GM21360 (cell line): ENCODE data around the gene PLCG1.

Experiments used
- ATAC-seq: cut with Tn5 transposase; IDR thresholded peaks from one replicate; pipeline ENCODE4 v1.9.1; 2021; ENCODE audit warnings: mild to moderate bottlenecking, moderate library complexity; ENCODE audit not compliant: unreplicated experiment

PLCG1 gene

DNA sequence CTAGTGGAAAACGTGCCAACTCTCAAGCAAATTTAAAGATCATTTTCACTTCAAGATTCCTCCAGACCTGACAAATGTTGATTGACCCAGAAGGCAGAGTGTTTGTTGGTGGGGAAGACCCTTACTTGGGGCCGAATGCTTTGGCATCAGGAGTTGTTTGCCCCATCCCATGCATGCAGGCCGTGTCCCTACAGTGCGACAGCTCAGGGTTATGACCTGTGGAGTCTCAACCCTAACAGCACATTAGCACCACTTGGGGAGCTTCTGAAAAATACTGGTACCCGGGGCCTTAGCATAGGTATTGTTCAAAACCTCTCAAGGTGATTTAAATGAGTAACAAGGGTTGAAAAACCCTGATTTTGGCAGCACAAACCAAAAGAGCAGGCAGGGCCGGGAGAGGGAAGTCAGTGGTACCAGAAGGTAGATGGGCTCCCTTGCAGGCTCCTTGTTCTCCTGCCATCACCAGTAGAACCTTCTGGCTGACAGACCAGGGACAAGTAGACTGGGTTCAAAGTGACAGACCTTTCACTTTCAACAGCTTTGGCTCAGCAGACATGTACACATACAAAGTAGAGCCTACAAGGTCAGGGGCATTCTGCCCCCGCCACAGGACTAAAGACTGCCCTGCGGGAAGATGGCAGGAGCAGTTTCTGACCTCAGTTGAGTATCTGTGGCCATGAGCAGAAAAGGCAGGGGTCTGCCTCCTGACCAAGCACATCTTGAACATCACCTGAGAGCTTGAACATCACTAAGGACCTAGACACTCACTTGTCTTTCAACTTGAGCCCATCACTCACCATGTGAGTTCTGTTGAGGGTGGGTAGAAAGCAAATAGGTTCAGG is 39.6 kb downstream of the PLCG1 start:
- ATAC-seq, result no peak

GRCh38 chr20:41177636-41178035 is 40.3 kb downstream of the PLCG1 start:
- no peak for ATAC-seq

- no peak for ATAC-seq
Observed at GRCh38 chr20:41178495-41178894, 41.2 kb downstream of the PLCG1 start.

DNA sequence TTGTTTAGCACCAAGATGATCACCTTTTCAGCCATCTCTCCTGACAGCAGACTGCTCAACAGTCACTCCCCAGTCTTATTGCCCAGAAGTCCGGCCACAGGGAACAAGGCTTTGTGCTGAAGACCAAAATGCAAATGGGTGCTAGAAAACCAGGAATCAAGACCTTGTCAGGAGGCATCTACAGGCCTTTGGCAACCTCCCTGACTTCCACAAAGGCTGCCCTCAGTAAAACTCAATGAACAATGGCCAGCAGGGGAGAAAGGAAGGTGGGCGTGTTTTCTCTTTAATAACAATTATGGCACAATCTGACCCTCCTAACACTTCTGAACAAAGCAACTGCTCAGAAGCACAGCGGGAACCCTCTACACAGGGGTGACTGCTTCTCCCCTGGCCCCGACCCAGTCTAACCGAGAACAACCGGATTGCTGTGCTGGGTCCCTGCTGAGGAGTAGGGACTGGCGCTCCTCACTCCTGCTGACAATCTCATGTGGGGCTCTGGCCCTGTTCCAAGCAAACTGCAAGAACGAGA is 41.6 kb downstream of the PLCG1 start:
- ATAC-seq, result no peak

- no peak for ATAC-seq
Observed at GRCh38 chr20:41179961-41180360, 42.6 kb downstream of the PLCG1 start.

- ATAC-seq, result no peak
Observed at GRCh38 chr20:41180599-41181333, 43.4 kb downstream of the PLCG1 start.

DNA sequence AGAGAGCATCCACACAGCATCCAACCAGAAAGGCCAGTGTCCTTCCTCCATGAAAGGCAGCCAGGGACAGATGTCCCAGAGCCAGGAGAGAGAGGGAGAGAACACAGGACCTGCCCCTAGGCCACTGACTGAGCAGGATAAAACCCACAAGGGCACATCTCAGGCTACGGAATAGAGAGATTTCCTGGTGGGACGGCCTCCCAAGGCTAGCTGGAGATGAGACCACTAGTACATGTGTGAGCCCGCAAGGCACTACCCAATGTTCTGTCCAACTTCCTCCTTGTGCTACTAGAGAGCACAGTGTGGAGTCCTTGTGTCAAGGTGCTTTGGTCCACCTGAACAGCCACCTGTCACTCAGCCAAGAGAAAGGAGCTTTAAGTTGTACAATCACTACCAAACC is 44.2 kb downstream of the PLCG1 start:
- no peak for ATAC-seq

DNA sequence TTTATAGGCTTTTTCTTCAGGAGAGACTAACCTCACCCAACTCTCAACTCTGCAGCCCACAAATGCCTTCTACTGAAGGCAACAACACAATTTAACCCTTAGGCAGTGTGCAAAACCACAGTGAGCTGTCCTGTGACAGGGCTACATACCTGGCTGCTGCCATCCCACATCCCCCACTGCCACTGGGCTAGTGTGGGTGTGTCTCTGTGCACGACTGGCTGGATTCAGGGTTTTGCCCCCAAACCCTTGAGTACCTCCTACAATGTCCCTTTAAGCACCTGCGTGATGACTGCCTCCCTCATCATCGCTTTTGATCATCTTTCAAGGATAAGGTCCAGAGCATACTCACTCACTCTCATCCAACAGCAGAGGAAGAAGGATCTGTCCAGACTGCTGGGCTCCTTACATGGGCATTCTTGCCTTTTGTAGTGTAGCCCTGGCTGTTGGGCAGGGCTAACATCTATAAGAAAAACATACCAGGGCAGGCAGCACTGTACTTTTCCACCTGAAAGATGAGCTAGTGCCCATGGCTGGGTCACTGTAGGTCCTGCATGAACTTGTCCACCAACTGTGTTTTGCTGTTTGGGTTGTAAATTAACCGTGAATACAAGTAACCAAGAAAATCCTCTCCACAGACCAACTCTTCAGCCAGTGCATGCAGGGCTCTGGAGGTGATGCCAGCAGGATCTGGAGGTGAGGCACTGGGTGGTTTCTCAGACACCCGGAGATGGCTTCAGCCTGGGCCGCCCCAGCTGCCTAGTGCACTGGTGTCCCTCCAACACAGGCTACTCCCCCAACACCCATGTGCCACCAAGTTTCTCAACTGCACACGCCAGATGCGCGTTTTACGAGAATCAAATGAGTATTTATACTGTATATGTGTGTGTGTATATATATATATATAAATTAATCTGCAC is 45.2 kb downstream of the PLCG1 start:
- ATAC-seq, result no peak

DNA sequence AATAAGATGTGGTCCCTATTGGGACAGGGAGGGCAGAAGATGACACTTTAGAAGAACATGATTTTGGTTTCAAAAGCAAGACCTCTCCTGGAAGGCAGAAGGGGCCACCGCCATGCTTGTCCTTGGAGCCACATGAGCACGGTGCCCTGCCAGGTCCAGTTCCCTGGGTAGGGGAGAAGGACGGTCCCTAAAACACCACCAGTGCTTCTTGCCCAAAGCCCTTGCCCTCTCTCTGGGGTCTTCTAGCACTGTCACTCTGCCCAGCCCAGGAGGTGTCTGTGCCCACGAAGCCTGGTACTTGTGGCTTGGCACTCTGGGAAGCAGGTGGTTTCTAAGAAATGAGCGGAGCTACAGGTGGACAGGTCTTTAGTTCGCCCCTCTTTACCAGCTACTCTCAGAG is 46.0 kb downstream of the PLCG1 start:
- no peak for ATAC-seq

- ATAC-seq, result no peak
Observed at GRCh38 chr20:41183831-41184230, 46.5 kb downstream of the PLCG1 start.

DNA sequence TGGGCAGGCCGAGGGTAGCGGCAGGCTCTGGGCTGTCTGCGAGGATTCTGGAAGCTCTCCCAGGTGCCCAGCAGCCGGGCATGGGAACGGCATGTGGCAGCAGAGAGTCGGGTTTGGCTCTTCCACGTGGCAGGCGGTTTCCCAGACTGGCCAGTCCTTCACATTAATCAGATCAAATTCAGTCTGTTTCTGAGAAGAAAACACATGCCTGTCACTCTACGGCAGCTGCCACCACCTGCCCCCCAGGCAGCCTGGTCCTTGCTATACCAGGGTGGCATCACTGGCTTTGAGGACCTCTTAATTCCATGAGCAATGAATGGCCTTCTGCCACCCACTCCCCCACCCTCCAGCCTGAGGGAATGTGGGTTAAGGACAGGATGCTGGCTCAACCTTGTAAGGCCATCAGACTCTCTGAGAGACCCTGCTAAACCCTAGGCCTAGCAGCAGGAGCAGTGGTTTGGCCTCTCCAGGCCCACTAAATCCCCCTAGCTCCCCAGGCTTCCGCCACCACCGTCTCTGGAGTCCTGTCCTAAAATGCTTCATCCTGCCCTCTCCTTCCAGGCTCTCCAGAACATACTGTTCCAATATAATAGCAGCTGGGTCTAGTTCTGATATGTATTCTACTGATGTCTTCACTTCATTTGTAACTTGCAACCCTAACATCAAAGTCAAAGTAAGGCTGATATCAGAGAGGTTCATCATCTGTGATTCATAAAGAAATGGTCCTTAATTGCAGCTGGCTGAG is 47.8 kb downstream of the PLCG1 start:
- ATAC-seq, result no peak

DNA sequence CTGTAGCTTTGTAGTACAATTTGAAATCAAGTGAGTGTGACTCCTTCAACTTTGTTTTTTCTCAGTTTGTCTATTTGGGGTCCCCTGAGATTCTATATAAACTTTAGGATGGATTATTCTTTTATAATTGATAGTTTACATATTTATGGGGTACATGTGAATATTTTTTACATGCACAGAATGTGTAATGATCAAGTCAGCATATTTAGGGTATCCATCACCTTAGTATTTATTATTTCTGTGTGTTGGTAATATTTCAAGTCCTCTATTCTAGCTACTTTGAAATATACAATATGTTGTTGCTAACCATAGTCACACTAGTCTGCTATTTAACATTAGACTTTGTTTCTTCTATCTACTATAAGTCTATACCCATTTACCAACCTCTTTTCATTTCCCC is 50.3 kb downstream of the PLCG1 start:
- no peak for ATAC-seq

DNA sequence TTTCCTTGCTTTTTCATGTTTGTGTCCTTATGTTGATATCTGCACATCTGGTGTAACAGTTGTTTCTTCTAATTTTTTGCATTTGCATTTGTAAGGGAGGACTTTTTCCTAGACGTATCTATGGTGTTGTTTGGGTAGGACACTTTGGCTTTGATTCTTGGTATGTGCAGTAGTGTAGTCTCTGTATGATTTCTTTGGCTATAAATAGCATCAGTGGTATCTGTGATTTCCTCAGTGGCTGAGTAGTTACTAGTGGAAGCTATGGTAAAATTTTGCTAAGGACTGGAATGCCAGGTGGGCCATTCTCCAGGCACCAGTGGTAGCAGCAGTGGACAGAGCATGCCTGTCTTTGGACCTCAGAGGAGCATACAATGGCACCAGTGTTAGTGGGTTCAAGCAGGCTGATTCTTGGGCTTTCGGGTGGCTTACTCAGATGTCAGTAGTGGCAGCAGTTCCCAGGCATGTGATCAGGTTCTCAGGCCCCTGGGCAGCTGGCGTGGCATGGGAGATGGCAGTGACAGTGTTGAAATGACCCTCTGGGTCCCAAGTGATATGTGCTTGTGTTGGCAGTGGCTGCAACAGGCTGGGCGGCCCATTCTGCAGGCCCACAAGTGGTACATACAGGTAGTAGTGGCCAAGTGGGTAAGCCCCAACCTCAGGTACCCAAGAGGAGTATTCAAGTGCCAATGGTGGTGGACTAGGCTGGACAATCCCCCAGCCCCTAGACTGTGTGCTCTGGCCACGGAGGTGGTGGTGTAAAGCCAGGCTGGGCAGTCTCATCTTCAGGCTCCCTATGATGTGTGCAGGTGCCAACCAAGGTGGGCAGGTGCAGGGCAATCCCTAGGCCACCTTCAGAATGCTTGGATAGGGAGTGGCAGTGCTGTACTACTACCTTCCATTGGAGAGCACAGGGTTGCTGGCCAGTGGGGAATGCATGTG is 54.5 kb downstream of the PLCG1 start:
- no peak for ATAC-seq

- ATAC-seq, result no peak
Observed at GRCh38 chr20:41192575-41192974, 55.2 kb downstream of the PLCG1 start.

- no peak for ATAC-seq
Observed at GRCh38 chr20:41196653-41197225, 59.4 kb downstream of the PLCG1 start.

GRCh38 chr20:41198443-41198842 is 61.1 kb downstream of the PLCG1 start:
- ATAC-seq, result no peak

GRCh38 chr20:41200446-41201202 is 63.3 kb downstream of the PLCG1 start:
- ATAC-seq, result no peak

GRCh38 chr20:41201760-41202159 is 64.4 kb downstream of the PLCG1 start:
- no peak for ATAC-seq
